B cell (primary cell): ENCODE results near the gene GPN1. TPM values are rescaled to one million over a fixed set of nuclear protein-coding genes. Genes with fewer than 3 reads are reported as not detected.
A peak's percentile ranks its signal among the peaks of the same experiment; 100 is the strongest.
"Not testable (repeated sequence)": the region's sequence is repeated elsewhere in the genome, so short reads cannot be mapped to it uniquely, and the experiment has no call there.

Source experiments
- ATAC-seq: fragments of 200-7000 bp; cut with Tn5 transposase; one replicate; pipeline ENCODE4 v1.10.0; 2021; ENCODE audit warnings: low read depth, mild to moderate bottlenecking, moderate number of reproducible peaks, moderate library complexity
- CTCF ChIA-PET: fragments of 350-600 bp; sonication (Branson Sonifier 250); formaldehyde crosslinking; loops from one replicate; lab custom pipeline; 2021; ENCODE audit warnings: antibody characterized with exemption, inconsistent platforms; lab: Charles Lee
- POLR2A ChIA-PET: fragments of 350-600 bp; sonication (Branson Sonifier 250); formaldehyde crosslinking; loops from one replicate; lab custom pipeline; 2021; ENCODE audit warnings: antibody characterized with exemption; lab: Charles Lee
- DNase-seq: peaks from one replicate; pipeline ENCODE4 v3.0.0; 2013
- H2AFZ ChIP-seq: 2 replicates; pipeline ENCODE4 v1.6.1; 2012; ENCODE audit warnings: mild to moderate bottlenecking, low read depth, low read length; ENCODE audit not compliant: insufficient read depth, poor library complexity, severe bottlenecking
- H3K27ac ChIP-seq, 2 donors: 1 replicate in 1 of 2; 2 replicates in 1 of 2; pipeline ENCODE4 v1.5.1; 2012 to 2013; ENCODE audit warnings: low read length in 2 of 2, mild to moderate bottlenecking in 2 of 2, moderate library complexity in 1 of 2
- H3K27me3 ChIP-seq, 4 experiments: fragments of 200-600 bp in 1 of 4; sonication (generic) in 1 of 4; replicated peaks in 1 of 4; 1 replicate in 2 of 4; 2 replicates in 2 of 4; pipeline versions ENCODE4 v1.6.1 to v1.7.0; 2013 to 2016; ENCODE audit warnings: low read length in 3 of 4, mild to moderate bottlenecking in 2 of 4, mixed read lengths in 1 of 4, moderate library complexity in 1 of 4; ENCODE audit not compliant: insufficient read depth in 4 of 4, control insufficient read depth in 3 of 4; ENCODE audit errors: control extremely low read depth in 1 of 4
- H3K36me3 ChIP-seq, 2 experiments: replicated peaks in 1 of 2; 1 replicate in 1 of 2; 2 replicates in 1 of 2; pipeline versions ENCODE4 v1.6.1 to v1.7.1; 2013; ENCODE audit warnings: low read length in 1 of 2; ENCODE audit not compliant: insufficient read depth in 2 of 2, control insufficient read depth in 1 of 2; ENCODE audit errors: control extremely low read depth in 1 of 2, extremely low read depth in 1 of 2
- H3K4me1 ChIP-seq, 2 donors: fragments of 200-600 bp in 1 of 2; sonication (generic) in 1 of 2; 1 replicate in 1 of 2; 2 replicates in 1 of 2; pipeline versions ENCODE4 v1.5.1 to v1.6.1; 2013 to 2017; ENCODE audit warnings: low read length in 2 of 2; ENCODE audit not compliant: control insufficient read depth in 2 of 2, insufficient read depth in 2 of 2
- H3K4me2 ChIP-seq: replicated peaks from 2 replicates; pipeline ENCODE3; 2012; ENCODE audit warnings: mild to moderate bottlenecking, low read depth, low read length; ENCODE audit not compliant: poor library complexity, severe bottlenecking
- H3K4me3 ChIP-seq, 5 experiments: fragments of 200-600 bp in 1 of 5; sonication (generic) in 1 of 5; 1 replicate in 3 of 5; 2 replicates in 2 of 5; pipeline versions ENCODE4 v1.5.1 to v1.7.0; 2011 to 2016; ENCODE audit warnings: low read length in 4 of 5, mild to moderate bottlenecking in 4 of 5, low read depth in 2 of 5, control low read depth in 1 of 5, moderate library complexity in 1 of 5; ENCODE audit not compliant: insufficient read depth in 1 of 5; ENCODE audit errors: control extremely low read depth in 1 of 5, extremely low read depth in 1 of 5
- H3K79me2 ChIP-seq: fragments of 200-600 bp; sonication (generic); one replicate; pipeline ENCODE4 v1.6.0; 2016; ENCODE audit warnings: low read length; ENCODE audit not compliant: control insufficient read depth, insufficient read depth
- H3K9ac ChIP-seq: fragments of 200-600 bp; sonication (generic); 2 replicates; pipeline ENCODE4 v1.6.1; 2017; ENCODE audit warnings: mild to moderate bottlenecking, low read length, moderate library complexity
- H3K9me3 ChIP-seq, 3 donors: one replicate each; pipeline versions ENCODE4 v1.6.1 to v1.7.1; 2013; ENCODE audit warnings: low read length in 2 of 3; ENCODE audit not compliant: control insufficient read depth in 2 of 3, insufficient read depth in 1 of 3; ENCODE audit errors: control extremely low read depth in 1 of 3
- H4K20me1 ChIP-seq: 2 replicates; pipeline ENCODE4 v1.6.0; 2012; ENCODE audit warnings: mild to moderate bottlenecking, low read length; ENCODE audit not compliant: insufficient read depth, control insufficient read depth, poor library complexity, severe bottlenecking
- H3K27ac Mint-ChIP-seq: one replicate; pipeline ENCODE4 v1.8.0; 2021; ENCODE audit warnings: mixed read lengths
- H3K27me3 Mint-ChIP-seq: one replicate; pipeline ENCODE4 v1.8.0; 2021; ENCODE audit warnings: mixed read lengths
- H3K4me1 Mint-ChIP-seq: one replicate; pipeline ENCODE4 v1.8.0; 2021; ENCODE audit warnings: mixed read lengths
- H3K4me3 Mint-ChIP-seq: one replicate; pipeline ENCODE4 v1.8.0; 2021; ENCODE audit warnings: mixed read lengths
- H3K9me3 Mint-ChIP-seq: one replicate; pipeline ENCODE4 v1.8.0; 2022; ENCODE audit warnings: mixed read lengths; ENCODE audit not compliant: insufficient read depth
- CTCF ChIP-seq: fragments of 200-600 bp; IDR thresholded peaks from one replicate; pipeline ENCODE4 v1.8.0; 2022; ENCODE audit warnings: antibody characterized with exemption, mild to moderate bottlenecking
- EZH2 ChIP-seq: IDR thresholded peaks from 2 replicates; pipeline ENCODE4 v1.6.1; 2012; ENCODE audit warnings: borderline replicate concordance, low read depth, mild to moderate bottlenecking, moderate library complexity, low read length; ENCODE audit not compliant: insufficient read depth, poor library complexity, severe bottlenecking
- WGBS: methylation state at CpG from one replicate; pipeline ENCODE4 v1.1.5; 2013; ENCODE audit warnings: missing lambda C conversion rate; ENCODE audit not compliant: insufficient coverage; 5-methylcytosine and 5-hydroxymethylcytosine counted together
- intact Hi-C: fragments of 100-400 bp; cut with micrococcal nuclease; formaldehyde crosslinking; loops from one replicate; pipeline ENCODE4 v1.10.0; 2022
- polyA plus RNA-seq: library from polyadenylated mRNA; depleted of rRNA; stranded (reverse); fragments of >200 nt; gene quantifications from 2 replicates; pipeline ENCODE4 v1.2.3, GENCODE V29; 2012
- total RNA-seq, 2 donors: library from RNA; stranded (reverse); fragments of 120-200 nt in 1 of 2; gene quantifications; 1 replicate in 1 of 2; 2 replicates in 1 of 2; pipeline versions ENCODE4 v1.2.3 to v1.2.4, GENCODE V29; 2013 to 2022

Gene GPN1
- total and polyA plus RNA-seq, 2 donors (not counting 1 experiment from before 2014, with no cell fraction given) = 17.5 to 26.0 TPM

GRCh38 chr2:27626921-27627320 lies 1.9 kb upstream of the GPN1 start:
- Mint-ChIP-seq H3K4me1 (peaks cover 24% of the 10 kb centered on the region), H3K27ac (peak overlapping the region; percentile 47)
- H3K4me2 ChIP-seq, H3K9me3 Mint-ChIP-seq, DNase-seq, H3K27ac ChIP-seq, POLR2A ChIA-PET, H3K9ac ChIP-seq, H3K9me3 ChIP-seq, ATAC-seq, H3K27me3 ChIP-seq, H2AFZ ChIP-seq, H3K4me3 ChIP-seq, H4K20me1 ChIP-seq, H3K27me3 Mint-ChIP-seq, H3K4me3 Mint-ChIP-seq: not testable (repeated sequence)
- H3K4me1 ChIP-seq = peaks cover 10 to 17% of the 10 kb centered on the region in 2 donors
- H3K79me2 ChIP-seq = peaks cover 29% of the 10 kb centered on the region
- intact Hi-C loops = loop anchor here (5.0 kb wide), 1 partner anchor 200 kb away; the partner anchor contains the start of gene NRBP1
- WGBS = 33% methylated on average over 1 of the region's 3 CpGs
- H3K36me3 ChIP-seq = peaks cover 0 to 34% of the 10 kb centered on the region in 2 experiments
- CTCF ChIA-PET = interaction anchor here (2.0 kb wide), 1 partner anchor 55 kb away, joined by 6 read pairs; no protein-coding TSS in a partner anchor

GRCh38 chr2:27627963-27628766 lies 685 bp upstream of the GPN1 start:
- H3K9me3 ChIP-seq = no peaks in the 10 kb centered on the region
- H3K4me2 ChIP-seq = peak overlapping the region; percentile 78
- no peaks in the 10 kb centered on the region for H3K27me3 ChIP-seq
- H3K9ac ChIP-seq = peak overlapping the region; percentile 83
- H3K4me1 ChIP-seq = peaks cover 10 to 17% of the 10 kb centered on the region in 2 donors
- POLR2A ChIA-PET = interaction anchor here (0.6 to 1.6 kb wide), 6 partner anchors 35 to 547 kb away, joined by 3 to 6 read pairs (median 4); partner anchors contain the start of genes PPM1G, SLC4A1AP, SUPT7L and ZNF512
- H2AFZ ChIP-seq = peak overlapping the region; percentile 88
- Mint-ChIP-seq H3K4me3 (no peak overlapping the region), H3K27me3 (no peaks in the 10 kb centered on the region), H3K4me1 (peaks cover 24% of the 10 kb centered on the region), H3K27ac (peak overlapping the region; percentile 51), H3K9me3 (no peaks in the 10 kb centered on the region)
- peak; percentile 12 for DNase-seq
- H3K4me3 ChIP-seq = peak overlapping the region; percentile 40 to 98 (median 91)
- no peaks in the 10 kb centered on the region for H4K20me1 ChIP-seq
- H3K36me3 ChIP-seq = peaks cover 0 to 29% of the 10 kb centered on the region in 2 experiments
- intact Hi-C loops = loop anchor here (1.0 to 5.0 kb wide), 5 partner anchors 45 to 257 kb away; partner anchors contain the start of genes EIF2B4, IFT172, NRBP1 and SNX17
- CTCF ChIA-PET = interaction anchor here (1.1 to 2.0 kb wide), 3 partner anchors 53 to 557 kb away, joined by 3 to 6 read pairs (median 3); partner anchors contain the start of gene OST4
- peak; percentile 7 for ATAC-seq
- peaks cover 29% of the 10 kb centered on the region for H3K79me2 ChIP-seq
- WGBS = 20% methylated on average over 11 of the region's 21 CpGs
- H3K27ac ChIP-seq = peak overlapping the region; percentile 70 to 83
- TF ChIP-seq CTCF (no peak), EZH2 (no peak)

- H3K27ac Mint-ChIP-seq, H3K9me3 Mint-ChIP-seq, H3K9me3 ChIP-seq, H3K27me3 ChIP-seq, CTCF ChIA-PET, H3K4me2 ChIP-seq, H3K9ac ChIP-seq, DNase-seq, intact Hi-C loops, H3K4me3 ChIP-seq, ATAC-seq, H3K27ac ChIP-seq, H2AFZ ChIP-seq, H3K27me3 Mint-ChIP-seq, H4K20me1 ChIP-seq: not testable (repeated sequence)
- peaks cover 29% of the 10 kb centered on the region for H3K79me2 ChIP-seq
- H3K36me3 ChIP-seq = peaks cover 0 to 42% of the 10 kb centered on the region in 2 experiments
- WGBS = 100% methylated on average over 1 of the region's 2 CpGs
- Mint-ChIP-seq H3K4me3 (peak overlapping the region; percentile 47), H3K4me1 (peaks cover 24% of the 10 kb centered on the region)
- peaks cover 10 to 17% of the 10 kb centered on the region in 2 donors for H3K4me1 ChIP-seq
- POLR2A ChIA-PET = interaction anchor here (0.6 kb wide), 1 partner anchor 259 kb away, joined by 3 read pairs; no protein-coding TSS in a partner anchor
Observed at GRCh38 chr2:27630257-27630656, 1.4 kb downstream of the GPN1 start.
